ENCODE data around the gene CIROP.

Gene CIROP

GRCh38 chr14:23149745-23150144, 45.0 kb upstream of the CIROP start:
- Histone ChIP-seq H3K9me3 (ENCODE audit: low read length) (no peaks in the 10 kb centered on the region), H3K4me2 (ENCODE audit: low read length) (no peak overlapping the region), H3K4me1 (ENCODE audit: insufficient read depth, low read length, severe bottlenecking) (no peaks in the 10 kb centered on the region), H3K79me2 (ENCODE audit: insufficient read depth, low read length) (no peaks in the 10 kb centered on the region), H3K9me2 (ENCODE audit: low read depth, low read length) (no peaks in the 10 kb centered on the region), H3K9ac (ENCODE audit: low read length) (no peak overlapping the region), H3K27ac (ENCODE audit: low read depth, low read length, poor library complexity, severe bottlenecking) (no peak overlapping the region), H2AFZ (ENCODE audit: low read length) (no peak overlapping the region), H4K20me1 (ENCODE audit: insufficient read depth, low read length) (no peaks in the 10 kb centered on the region), H3K27me3 (ENCODE audit: insufficient read depth, low read length) (peaks cover 8% of the 10 kb centered on the region; the same call in 1 of the 2 replicates), H3F3A (ENCODE audit: insufficient read depth, low read length) (no peaks in the 10 kb centered on the region), H3K4me3 (ENCODE audit: low read depth, low read length, poor library complexity, severe bottlenecking) (no peak overlapping the region), H3K36me3 (ENCODE audit: insufficient read depth, low read length) (no peaks in the 10 kb centered on the region)
- TF ChIP-seq CTCF (IDR thresholded peaks at IDR 0.05; ENCODE audit: low read length) (no peak), EZH2 (IDR thresholded peaks at IDR 0.05; ENCODE audit: borderline replicate concordance, low read length) (no peak)

GRCh38 chr14:23148591-23149249, 43.9 kb upstream of the CIROP start:
- Histone ChIP-seq H3F3A (ENCODE audit: insufficient read depth, low read length) (no peaks in the 10 kb centered on the region), H3K27ac (ENCODE audit: low read depth, low read length, poor library complexity, severe bottlenecking) (no peak overlapping the region), H3K4me2 (ENCODE audit: low read length) (no peak overlapping the region), H4K20me1 (ENCODE audit: insufficient read depth, low read length) (no peaks in the 10 kb centered on the region), H3K4me1 (ENCODE audit: insufficient read depth, low read length, severe bottlenecking) (no peaks in the 10 kb centered on the region), H3K9me3 (ENCODE audit: low read length) (no peaks in the 10 kb centered on the region), H2AFZ (ENCODE audit: low read length) (no peak overlapping the region), H3K79me2 (ENCODE audit: insufficient read depth, low read length) (no peaks in the 10 kb centered on the region), H3K9ac (ENCODE audit: low read length) (no peak overlapping the region), H3K36me3 (ENCODE audit: insufficient read depth, low read length) (no peaks in the 10 kb centered on the region), H3K9me2 (ENCODE audit: low read depth, low read length) (no peaks in the 10 kb centered on the region), H3K27me3 (ENCODE audit: insufficient read depth, low read length) (peaks cover 8% of the 10 kb centered on the region; the same call in 1 of the 2 replicates), H3K4me3 (ENCODE audit: low read depth, low read length, poor library complexity, severe bottlenecking) (no peak overlapping the region)
- TF ChIP-seq EZH2 (IDR thresholded peaks at IDR 0.05; ENCODE audit: borderline replicate concordance, low read length) = no peak
- TF ChIP-seq CTCF (IDR thresholded peaks at IDR 0.05; ENCODE audit: low read length) = no peak

GRCh38 chr14:23147676-23148075, 42.9 kb upstream of the CIROP start:
- Histone ChIP-seq H3K36me3 (ENCODE audit: insufficient read depth, low read length) (no peaks in the 10 kb centered on the region), H3K4me2 (ENCODE audit: low read length) (no peak overlapping the region), H3K27me3 (ENCODE audit: insufficient read depth, low read length) (peaks cover 9% of the 10 kb centered on the region; the same call in 1 of the 2 replicates), H3F3A (ENCODE audit: insufficient read depth, low read length) (no peaks in the 10 kb centered on the region), H3K79me2 (ENCODE audit: insufficient read depth, low read length) (no peaks in the 10 kb centered on the region), H4K20me1 (ENCODE audit: insufficient read depth, low read length) (no peaks in the 10 kb centered on the region), H3K27ac (ENCODE audit: low read depth, low read length, poor library complexity, severe bottlenecking) (no peak overlapping the region), H3K4me3 (ENCODE audit: low read depth, low read length, poor library complexity, severe bottlenecking) (no peak overlapping the region), H2AFZ (ENCODE audit: low read length) (no peak overlapping the region), H3K9me2 (ENCODE audit: low read depth, low read length) (no peaks in the 10 kb centered on the region), H3K9ac (ENCODE audit: low read length) (no peak overlapping the region), H3K9me3 (ENCODE audit: low read length) (no peaks in the 10 kb centered on the region), H3K4me1 (ENCODE audit: insufficient read depth, low read length, severe bottlenecking) (no peaks in the 10 kb centered on the region)
- TF ChIP-seq EZH2 (IDR thresholded peaks at IDR 0.05; ENCODE audit: borderline replicate concordance, low read length) = no peak
- TF ChIP-seq CTCF (IDR thresholded peaks at IDR 0.05; ENCODE audit: low read length) = no peak

All from OCI-LY1 (cell line).